NCI-H1436 (cell line): ENCODE results near the gene SAT2.
"Not testable (repeated sequence)": the region's sequence is repeated elsewhere in the genome, so short reads cannot be mapped to it uniquely, and the experiment has no call there.

ENCODE experiments used
- DNase-seq: peaks from one replicate; lab custom pipeline; 2025; lab: John Stamatoyannopoulos, UW

Gene SAT2

DNA sequence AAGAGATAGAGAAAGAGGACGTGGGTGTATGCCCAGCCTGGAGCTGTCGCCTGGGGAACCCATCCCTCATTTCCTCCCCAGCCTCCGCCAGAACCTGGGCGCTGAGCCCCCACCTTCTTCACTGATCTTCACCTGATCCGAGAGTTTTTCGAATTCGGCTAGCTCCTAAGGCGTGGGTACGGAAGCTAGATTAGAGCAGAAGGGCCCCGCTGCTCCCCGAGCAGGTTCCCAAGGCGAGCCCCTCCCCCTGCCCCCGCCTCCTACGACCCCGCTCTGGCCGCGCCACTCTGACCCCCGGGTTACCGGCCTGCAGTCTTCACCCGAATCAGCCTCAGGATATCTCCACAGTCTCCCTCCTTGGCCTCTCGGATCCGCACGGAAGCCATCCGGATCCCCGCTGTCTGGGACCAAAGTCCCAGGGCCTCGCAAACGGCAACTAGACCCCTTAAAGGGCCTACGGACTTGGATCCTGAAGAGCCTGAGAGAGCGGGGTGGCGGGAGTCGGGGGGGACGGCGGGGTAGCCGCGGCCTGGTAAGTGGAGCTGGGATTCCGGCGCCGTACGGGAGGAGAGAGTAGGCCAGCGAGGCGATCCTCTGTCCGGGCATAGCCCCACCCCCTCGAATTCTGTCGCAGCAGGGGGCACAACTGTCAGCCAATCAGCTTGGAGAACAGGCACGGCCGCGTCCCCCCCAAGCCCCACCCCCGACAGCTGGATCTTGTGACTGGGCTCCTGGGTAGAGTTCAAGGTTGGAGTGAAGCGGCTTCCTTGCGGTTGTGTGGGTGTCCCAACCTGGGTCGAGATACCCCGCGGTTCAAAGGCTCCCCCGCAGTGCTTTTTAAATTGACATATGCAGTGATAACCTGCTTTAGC, at the start of gene SAT2:
Gene SAT2 (minus strand): TSS at position 572 of the 872 bp plus-strand sequence. CDS start 186 bp downstream, at position 386.
- peak; percentile 84 for DNase-seq

DNA sequence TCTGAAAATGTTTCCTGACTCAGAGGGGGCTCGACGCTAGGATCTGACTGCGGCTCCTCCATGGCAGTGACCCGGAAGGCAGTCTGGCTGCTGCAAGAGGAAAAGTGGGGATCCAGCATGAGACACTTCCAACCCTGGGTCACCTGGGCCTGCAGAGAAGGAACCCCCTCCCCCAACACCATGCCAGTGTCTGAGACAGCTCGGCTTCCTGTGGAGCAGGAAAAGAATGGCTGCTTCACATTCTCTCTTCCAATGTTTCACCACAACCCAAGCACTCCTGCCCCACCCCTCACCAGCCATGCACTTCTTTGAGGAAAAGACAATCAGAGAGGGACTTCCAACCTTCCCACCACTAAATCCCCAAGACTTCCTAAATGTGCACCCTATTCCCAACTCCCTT, 48.9 kb upstream of the SAT2 start:
- DNase-seq = no peak

DNA sequence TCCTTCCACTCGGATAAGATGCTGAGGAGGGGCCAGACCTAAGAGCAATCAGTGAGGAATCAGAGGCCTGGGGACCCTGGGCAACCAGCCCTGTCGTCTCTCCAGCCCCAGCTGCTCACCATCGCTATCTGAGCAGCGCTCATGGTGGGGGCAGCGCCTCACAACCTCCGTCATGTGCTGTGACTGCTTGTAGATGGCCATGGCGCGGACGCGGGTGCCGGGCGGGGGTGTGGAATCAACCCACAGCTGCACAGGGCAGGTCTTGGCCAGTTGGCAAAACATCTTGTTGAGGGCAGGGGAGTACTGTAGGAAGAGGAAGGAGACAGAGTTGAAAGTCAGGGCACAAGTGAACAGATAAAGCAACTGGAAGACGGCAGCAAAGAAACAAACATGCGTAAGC, 47.3 kb upstream of the SAT2 start:
- DNase-seq = no peak

DNA sequence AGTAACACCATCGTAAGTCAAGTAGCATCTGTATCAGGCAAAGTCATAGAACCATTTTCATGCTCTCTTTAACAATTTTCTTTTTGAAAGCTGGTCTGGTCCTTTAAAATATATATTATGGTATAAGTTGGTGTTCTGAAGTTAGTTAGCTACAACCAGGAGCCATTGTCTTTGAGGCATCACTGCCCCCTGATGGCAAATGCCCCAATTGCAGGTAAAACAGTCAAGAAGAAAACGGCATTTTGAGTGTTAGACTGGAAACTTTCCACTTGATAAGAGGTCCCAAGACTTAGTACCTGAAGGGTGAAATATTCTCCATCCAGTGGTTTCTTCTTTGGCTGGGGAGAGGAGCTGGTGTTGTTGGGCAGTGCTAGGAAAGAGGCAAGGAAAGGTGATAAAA, 45.6 kb upstream of the SAT2 start:
- no peak for DNase-seq

DNA sequence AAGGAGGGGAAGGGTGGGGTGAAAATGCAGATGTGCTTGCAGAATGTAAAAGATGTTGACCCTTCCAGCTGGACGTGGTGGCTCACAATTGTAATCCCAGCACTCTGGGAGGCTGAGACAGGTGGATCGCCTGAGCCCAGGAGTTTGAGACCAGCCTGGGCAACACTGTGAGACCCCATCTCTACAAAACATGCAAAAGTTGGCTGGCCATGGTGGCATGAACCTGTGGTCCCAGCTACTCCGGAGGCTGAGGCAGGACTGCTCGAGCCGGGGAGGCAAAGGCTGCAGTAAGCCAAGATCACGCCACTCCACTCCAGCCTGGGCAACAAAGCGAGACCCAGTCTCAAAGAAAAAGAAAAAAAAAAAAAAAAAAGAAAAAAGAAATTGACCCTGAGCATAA, 40.9 kb upstream of the SAT2 start:
- no peak for DNase-seq

DNA sequence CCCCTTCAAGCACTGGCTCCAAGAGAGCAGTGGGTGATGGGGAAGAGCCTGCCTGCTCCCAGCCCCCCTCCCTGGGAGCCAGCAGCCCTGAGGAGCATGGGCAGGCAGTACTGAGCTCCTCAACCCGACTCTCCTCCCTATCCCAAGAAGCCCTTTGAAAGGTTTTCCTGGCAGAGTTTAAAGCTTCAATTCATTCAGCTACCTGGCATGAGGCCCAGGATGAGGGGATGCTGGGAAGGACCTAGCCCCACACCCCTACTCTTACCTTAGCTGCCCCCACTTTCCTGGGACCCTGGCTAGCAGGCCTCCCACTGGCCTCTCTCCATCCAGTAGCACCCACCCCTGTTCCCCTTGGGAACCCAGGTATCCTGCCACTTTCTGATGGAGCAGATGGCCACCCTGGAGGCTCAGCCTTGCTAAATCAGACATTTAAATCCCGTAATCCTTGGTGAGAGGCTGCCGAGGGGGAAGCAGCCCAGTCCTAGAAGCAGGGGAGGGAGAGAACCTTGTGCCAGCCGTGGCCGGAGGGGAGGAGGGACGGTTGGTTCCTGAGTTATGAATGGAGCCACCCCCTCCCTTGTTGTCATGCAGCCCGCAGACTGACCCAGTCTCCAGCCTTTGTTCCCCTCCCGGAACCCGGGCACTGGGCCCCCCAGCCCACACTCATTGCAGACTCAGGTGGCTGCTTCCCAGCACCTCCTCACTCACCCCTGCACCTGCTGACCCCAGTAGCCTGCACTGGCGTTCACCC, 40.2 kb upstream of the SAT2 start:
- no peak for DNase-seq

DNA sequence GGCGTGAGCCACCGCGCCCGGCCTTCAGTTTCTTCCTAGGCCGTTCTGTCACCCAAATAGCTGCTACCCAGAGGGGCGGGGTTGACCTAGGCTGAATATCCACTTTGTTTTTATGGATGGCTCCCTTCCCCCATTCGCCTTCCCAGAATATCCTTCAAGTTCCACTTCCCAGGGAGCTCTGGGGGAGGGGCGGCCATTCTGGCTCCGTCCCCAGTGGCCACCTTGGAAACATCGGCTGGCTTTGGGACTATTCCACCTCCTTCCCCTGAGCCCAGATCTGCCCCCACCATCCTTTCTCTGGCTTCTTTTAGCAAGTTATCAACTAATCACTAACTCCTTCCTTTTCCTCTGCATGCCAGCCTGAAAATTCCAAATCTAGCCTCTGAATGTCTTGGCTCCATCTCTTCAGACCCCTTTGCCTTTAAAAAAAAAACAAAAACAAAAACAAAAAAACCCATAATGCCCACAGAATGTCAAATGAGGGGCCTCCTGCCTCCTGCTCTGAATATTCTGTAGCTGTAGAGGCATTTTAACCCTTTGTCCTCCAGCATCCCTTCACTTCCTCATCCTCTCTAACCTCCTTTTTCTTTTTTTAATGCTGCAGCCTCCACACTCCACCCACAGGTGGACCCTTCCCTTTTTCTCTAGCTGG, 29.5 kb upstream of the SAT2 start:
- no peak for DNase-seq

DNA sequence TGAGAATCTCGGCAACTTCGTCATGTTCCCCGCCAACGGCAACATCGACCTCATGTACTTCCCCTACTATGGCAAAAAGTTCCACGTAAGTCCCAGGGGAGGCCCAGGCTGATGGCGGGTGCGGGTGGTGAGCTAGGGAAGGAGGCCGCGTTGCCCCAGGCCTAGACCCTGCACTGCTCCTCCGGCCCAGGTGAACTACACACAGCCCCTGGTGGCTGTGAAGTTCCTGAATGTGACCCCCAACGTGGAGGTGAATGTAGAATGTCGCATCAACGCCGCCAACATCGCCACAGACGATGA, 27.9 kb upstream of the SAT2 start:
- DNase-seq = no peak

DNA sequence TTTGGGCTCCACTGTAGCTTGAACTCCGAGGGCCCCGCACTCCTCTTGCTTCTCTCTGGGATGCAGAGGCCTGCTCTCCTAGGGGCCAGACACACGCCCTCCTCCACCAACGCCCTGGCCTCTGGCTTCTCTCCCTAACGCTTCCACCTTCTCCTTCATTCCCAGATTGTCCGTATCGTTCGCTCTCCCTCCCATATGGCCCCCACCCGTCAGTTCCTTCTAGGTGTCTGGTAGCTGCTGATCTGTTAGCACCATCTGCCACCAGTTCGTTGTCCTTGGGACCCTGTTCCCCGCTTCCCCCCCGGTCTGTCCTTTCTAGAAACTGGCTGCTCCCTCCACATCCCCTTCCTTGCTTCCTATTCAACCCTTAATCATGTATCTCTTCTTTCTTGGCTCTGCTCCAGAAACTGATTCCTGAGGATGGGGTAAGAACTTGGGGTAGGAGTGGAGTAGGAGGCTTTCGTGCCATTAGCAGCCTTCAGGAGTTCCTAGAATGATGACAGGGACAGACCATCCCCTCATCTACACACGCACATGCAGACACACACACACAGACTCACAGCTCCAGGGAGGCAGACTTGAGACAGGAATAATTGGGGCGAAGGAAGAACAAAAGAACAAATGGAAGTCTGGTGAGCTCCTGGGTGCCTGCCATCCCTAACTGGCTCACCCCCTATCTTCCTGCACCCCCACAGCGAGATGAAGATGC, 27.4 kb upstream of the SAT2 start:
- DNase-seq = no peak

DNA sequence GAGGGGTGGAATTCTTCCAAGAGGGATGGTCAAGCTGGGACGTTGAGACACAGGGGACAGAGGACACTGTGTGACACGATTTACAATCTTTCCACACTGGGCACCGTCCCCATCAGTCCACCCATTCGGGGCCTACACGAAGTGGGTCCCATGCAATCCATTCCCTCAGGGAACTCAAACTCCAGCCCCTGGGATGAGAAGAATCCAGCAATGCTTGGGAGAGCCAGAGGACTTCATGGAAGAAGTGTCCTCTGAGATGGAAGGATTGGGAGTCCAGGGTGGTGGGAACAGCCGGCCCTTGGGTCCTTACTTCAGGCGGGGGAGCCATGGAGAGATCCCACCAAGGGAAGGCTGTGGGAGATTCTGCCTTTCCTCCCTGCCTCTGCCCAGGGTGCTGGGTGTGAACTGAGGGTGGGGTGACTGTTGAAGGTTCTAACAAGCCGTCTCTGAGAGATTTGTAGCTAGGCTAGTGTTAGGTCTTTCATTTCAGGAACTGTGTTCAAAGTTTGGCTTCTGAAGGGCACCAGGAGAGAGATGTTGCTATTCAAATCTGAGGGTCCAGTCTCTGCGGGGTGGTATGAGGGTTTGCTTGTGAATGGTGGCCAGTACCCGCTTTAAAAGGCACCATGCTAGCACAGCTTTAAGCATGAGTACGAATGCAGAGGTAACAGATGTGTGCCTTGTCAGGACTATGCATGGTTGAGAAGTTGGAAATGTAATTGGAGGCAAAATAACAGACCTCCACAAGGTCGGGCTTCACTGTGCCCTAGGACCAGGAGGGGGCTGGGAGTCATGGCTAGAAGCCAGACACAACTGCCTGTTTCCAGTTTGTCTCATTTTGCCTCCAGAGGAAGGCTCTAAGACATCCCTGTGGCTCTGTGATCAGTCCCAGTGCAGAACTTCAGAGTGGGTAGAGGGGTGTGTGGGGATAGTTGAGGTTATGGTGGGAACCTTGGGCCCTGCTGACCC, 25.1 kb upstream of the SAT2 start:
- DNase-seq = no peak

DNA sequence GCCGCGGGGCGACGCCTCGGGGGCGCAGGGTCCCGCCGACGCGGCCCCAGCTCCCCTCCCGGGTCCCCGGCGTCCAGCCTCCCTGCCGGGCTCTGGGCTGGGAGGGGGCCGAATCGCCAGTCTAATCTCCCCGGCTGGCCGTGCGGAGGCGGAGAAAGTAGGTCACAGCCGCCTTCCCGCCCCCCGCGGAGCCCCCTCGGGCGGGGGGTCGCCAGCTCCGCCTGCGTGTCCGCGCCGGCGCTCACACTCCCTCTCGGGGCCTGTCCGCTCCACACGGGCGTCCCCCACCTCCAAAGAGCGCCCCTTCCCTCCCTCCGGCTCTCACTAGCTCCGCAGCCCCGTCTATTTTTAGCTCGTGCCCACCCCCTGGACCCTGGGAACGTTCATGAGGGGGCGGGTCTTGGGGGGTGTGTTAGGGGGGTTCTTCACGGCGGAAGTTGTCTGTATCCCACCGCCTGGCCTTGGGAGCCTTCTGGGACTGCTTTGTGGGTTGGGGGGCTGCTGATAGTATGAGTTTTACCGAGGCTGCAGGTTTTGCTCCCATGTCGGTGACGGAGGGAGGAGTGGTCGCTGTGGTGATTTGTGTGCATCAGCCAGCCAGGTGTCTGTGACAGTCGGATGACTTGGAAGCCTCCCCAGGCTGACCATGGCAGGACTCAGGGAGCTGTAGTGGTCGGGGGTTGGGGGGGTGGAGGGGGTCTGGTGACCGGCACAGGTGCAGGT, 24.2 kb upstream of the SAT2 start:
- DNase-seq = no peak

DNA sequence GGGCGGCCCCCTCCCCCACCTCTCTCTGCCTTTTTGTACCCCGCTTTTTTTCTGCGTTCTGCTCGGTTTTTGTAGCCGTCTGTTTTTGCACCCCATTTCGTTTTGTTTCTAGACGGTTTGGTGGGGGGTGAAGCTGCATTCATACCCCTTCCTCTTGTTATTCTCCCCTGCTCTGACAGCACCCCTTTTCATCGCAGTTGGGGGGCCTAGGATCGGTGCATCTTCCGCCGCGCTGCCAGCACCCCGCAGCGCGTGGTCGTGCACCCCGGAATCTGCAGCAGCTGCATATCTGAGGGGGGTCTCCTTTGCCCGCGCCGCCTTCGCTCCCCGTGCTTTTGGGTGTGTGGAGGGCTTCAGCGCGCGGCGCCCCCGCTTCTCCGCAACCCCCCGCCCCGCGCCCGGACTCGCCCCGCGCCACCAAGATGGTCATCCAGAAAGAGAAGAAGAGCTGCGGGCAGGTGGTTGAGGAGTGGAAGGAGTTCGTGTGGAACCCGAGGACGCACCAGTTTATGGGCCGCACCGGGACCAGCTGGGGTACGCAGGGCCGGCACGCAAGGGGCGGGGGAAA, 23.6 kb upstream of the SAT2 start:
- no peak for DNase-seq

DNA sequence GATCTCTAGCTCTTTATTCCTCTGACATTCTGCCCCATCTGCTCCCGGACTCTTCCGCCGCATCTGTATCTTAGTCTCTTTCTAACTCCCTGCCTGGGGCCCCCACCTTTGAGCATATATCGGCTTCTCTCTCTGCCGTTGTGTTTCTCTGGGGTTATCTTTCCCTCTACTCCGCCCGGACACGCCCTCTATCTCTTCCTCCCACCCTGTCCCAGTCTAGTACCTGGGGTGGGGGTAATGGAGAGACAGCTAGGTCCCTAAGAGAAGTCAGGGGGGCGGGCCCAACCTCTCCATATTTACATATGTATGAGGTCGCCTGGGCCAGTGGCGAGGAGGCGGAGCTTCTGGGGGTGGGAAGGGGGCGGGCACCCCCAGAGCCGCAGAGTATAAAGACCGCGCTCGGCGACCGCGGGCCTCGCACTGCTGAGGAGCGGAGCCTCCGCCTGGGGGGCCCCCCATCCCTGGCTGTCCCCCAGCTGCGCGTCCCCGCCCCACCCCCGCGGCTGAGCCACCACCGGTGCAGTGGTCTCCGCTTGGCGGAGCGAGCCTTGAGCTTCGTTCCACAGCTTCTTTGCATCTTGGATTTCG, 23.0 kb upstream of the SAT2 start, which contains the start of gene ATP1B2:
Gene ATP1B2 (plus strand): TSS at position 418 of the 588 bp plus-strand sequence. CDS start 593 bp downstream, outside the sequence.
- peak; percentile 73 for DNase-seq

DNA sequence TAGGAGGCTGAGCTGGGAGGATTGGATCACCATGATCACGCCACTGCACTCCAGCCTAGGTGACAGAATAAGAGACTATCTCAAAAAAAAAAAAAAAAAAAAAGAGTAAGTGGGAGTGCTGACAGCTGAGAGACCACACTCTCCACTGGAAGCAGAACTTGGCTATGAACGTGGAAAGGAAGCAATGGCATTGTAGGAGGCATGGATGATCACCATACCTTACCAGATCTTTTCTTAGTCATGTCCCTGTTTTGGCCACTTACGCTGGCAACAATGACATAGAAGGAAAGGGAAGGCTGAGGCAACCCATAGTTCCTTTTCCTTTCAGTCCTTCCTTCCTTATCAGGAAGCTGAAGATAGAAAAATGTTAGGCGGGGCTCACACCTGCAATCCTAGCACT, 19.4 kb upstream of the SAT2 start:
- no peak for DNase-seq

DNA sequence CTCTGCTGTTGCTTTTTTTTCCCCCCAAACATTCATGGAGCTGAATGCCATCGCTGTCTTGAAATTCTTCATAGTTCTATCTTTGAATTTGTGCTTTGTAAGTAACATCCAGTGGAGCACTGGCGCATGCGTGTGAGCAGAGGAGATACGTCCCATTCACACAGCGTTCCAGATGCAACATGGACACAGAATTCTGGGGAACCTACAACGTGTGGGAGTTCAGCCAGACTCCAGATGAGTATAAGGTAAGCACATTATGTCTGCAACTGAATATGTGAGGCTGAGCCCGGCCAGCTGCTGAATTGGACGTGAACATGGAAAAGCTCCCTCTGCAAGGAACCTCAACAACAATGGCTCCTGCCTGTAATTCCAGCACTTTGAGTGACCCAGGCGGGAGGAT, 18.8 kb upstream of the SAT2 start:
- DNase-seq = no peak

DNA sequence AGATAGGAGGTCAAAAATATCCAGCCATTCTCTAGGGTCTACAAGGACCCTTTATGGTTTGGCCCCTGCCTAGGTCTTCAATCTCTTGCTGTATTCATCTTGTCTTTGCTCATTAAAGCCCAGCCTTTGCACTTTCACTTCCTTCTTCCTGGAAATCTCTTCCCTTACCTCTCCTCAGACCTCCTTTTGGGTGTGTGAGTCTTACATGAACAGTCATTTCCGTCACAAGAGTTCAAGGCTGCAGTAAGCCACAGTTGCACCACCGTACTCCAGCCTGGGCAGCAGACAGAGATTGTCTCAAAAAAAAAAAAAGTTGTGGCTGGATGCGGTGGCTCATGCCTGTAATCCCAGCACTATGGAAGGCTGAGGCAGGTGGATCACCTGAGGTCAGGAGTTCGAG, 17.2 kb upstream of the SAT2 start:
- DNase-seq = no peak

DNA sequence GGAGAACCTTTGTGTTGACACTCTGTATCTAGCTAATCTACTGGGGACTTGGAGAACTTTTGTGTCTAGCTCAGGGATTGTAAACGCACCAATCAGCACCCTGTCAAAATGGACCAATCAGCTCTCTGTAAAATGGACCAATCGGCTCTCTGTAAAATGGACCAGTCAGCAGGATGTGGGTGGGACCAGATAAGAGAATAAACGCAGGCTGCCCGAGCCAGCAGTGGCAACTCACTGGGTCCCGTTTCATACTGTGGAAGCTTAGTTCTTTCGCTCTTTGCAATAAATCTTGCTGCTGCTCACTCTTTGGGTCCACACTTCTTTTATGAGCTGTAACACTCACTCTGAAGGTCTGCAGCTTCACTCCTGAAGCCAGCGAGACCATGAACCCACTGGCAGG, 14.0 kb upstream of the SAT2 start:
- not testable (repeated sequence) for DNase-seq

DNA sequence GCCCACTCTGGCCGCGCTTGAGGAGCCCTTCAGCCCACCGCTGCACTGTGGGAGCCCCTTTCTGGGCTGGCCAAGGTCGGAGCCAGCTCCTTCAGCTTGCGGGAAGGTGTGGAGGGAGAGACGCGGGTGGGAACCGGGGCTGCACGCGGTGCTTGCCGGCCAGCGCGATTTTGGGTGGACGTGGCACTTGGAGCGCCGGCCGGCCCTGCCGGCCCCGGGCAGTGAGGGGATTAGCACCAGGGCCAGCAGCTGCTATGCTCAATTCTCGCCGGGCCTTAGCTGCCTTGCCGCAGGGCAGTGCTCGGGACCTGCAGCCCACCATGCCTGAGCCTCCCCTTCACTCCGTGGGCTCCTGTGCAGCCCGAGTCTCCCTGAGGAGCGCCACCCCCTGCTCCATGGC, 13.2 kb upstream of the SAT2 start:
- no peak for DNase-seq

DNA sequence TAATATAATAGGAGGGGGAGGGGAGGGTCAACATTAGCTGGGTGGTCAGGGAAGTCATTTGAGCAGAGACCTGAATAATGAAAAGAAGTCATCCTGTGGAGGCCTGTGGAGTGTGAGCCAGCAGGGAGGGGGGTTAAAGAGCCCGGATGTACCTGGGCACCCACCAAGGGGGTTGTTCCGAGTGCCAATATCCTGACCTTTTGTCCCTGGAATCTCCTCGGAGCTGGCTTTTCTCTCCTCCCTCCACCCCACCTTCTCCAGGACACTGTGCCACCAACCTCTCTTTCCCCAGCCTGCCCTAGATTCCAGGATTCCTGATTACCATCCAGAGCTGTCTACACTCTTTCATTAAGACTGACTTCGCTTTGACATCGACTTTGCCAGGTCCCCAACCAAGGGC, 8.5 kb upstream of the SAT2 start:
- DNase-seq = no peak

DNA sequence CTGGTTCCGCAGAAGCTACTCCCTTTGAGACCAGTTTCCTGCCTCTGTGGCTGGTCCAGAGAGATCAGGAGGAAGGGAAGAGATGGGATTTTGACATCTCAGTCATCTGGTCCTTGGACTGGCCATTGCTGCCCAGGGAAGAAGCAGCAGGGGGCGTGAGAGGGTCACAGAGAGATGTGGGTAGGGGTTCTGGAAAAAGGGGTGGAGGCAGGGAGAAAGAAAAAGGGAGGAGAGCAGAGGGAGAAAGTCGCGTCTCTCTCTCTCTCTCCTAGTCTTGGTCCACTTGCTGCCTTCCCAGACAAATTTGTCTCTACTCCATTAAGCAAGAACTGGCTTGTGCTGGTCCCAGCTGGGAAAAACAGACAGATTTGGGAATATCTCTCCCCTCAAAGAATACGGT, 6.8 kb upstream of the SAT2 start:
- DNase-seq = peak; percentile 37
